ENCODE data around the gene PDE4D.

The PDE4D gene

GRCh38 chr5:59209758-59210359 lies 683.7 kb downstream of the PDE4D start:
- no peak for DNase-seq (ENCODE audit: low read depth in 2 of 2)

- DNase-seq (ENCODE audit: low read depth in 2 of 2) = no peak
Measured at GRCh38 chr5:59208474-59208873, 685.1 kb downstream of the PDE4D start.

- no peak for DNase-seq (ENCODE audit: low read depth in 2 of 2)
Measured at GRCh38 chr5:59207401-59207800, 686.1 kb downstream of the PDE4D start.

- DNase-seq (ENCODE audit: low read depth in 2 of 2) = no peak
Measured at GRCh38 chr5:59206132-59206581, 687.4 kb downstream of the PDE4D start.

- DNase-seq (ENCODE audit: low read depth in 2 of 2) = no peak
Measured at GRCh38 chr5:59204114-59204897, 689.2 kb downstream of the PDE4D start.

GRCh38 chr5:59199868-59200267 lies 693.7 kb downstream of the PDE4D start:
- no peak for DNase-seq (ENCODE audit: low read depth in 2 of 2)

- DNase-seq (ENCODE audit: low read depth in 2 of 2) = no peak
Measured at GRCh38 chr5:59198832-59199231, 694.7 kb downstream of the PDE4D start.

- no peak for DNase-seq (ENCODE audit: low read depth in 2 of 2)
Measured at GRCh38 chr5:59198365-59198764, 695.2 kb downstream of the PDE4D start.

- no peak for DNase-seq (ENCODE audit: low read depth in 2 of 2)
Measured at GRCh38 chr5:59197911-59198310, 695.6 kb downstream of the PDE4D start.

- no peak for DNase-seq (ENCODE audit: low read depth in 2 of 2)
Measured at GRCh38 chr5:59193616-59194319, 699.8 kb downstream of the PDE4D start.

GRCh38 chr5:59190746-59191145 lies 702.8 kb downstream of the PDE4D start:
- no peak for DNase-seq (ENCODE audit: low read depth in 2 of 2)

- DNase-seq (ENCODE audit: low read depth in 2 of 2) = no peak
Measured at GRCh38 chr5:59189472-59190244, 703.9 kb downstream of the PDE4D start.

GRCh38 chr5:59188419-59189225 lies 704.9 kb downstream of the PDE4D start:
- peak in 1 of 2 donors; percentile 23 for DNase-seq (ENCODE audit: low read depth in 2 of 2)

- DNase-seq (ENCODE audit: low read depth in 2 of 2) = no peak
Measured at GRCh38 chr5:59187857-59188256, 705.7 kb downstream of the PDE4D start.

- no peak for DNase-seq (ENCODE audit: low read depth in 2 of 2)
Measured at GRCh38 chr5:59186623-59187022, 706.9 kb downstream of the PDE4D start.

- DNase-seq (ENCODE audit: low read depth in 2 of 2) = no peak
Measured at GRCh38 chr5:59185757-59186385, 707.7 kb downstream of the PDE4D start.

GRCh38 chr5:59184769-59185168 lies 708.8 kb downstream of the PDE4D start:
- no peak for DNase-seq (ENCODE audit: low read depth in 2 of 2)

- DNase-seq (ENCODE audit: low read depth in 2 of 2) = no peak
Measured at GRCh38 chr5:59182760-59183159, 710.8 kb downstream of the PDE4D start.

- DNase-seq (ENCODE audit: low read depth in 2 of 2) = no peak
Measured at GRCh38 chr5:59180515-59180914, 713.0 kb downstream of the PDE4D start.

GRCh38 chr5:59179704-59180103 lies 713.8 kb downstream of the PDE4D start:
- no peak for DNase-seq (ENCODE audit: low read depth in 2 of 2)

- no peak for DNase-seq (ENCODE audit: low read depth in 2 of 2)
Measured at GRCh38 chr5:59178482-59178881, 715.0 kb downstream of the PDE4D start.

Measured in stimulated activated CD8-positive, alpha-beta memory T cell treated with anti-CD3 and anti-CD28 coated beads, Interleukin-7, amount 100 ng/mL, for 1 hour (primary cell).